GM12875 (cell line): ENCODE measurements around the gene OSCAR.

Experiments
- H3K4me3 ChIP-seq: one replicate; pipeline ENCODE4 v1.5.1; 2011; ENCODE audit warnings: low read depth, low read length, control low read depth
- CTCF ChIP-seq: IDR thresholded peaks from 2 replicates; pipeline ENCODE4 v1.5.1; 2011; ENCODE audit warnings: low read depth, mild to moderate bottlenecking, control low read depth, inconsistent platforms, low read length, moderate library complexity, borderline replicate concordance; ENCODE audit not compliant: insufficient read depth

The OSCAR gene

DNA sequence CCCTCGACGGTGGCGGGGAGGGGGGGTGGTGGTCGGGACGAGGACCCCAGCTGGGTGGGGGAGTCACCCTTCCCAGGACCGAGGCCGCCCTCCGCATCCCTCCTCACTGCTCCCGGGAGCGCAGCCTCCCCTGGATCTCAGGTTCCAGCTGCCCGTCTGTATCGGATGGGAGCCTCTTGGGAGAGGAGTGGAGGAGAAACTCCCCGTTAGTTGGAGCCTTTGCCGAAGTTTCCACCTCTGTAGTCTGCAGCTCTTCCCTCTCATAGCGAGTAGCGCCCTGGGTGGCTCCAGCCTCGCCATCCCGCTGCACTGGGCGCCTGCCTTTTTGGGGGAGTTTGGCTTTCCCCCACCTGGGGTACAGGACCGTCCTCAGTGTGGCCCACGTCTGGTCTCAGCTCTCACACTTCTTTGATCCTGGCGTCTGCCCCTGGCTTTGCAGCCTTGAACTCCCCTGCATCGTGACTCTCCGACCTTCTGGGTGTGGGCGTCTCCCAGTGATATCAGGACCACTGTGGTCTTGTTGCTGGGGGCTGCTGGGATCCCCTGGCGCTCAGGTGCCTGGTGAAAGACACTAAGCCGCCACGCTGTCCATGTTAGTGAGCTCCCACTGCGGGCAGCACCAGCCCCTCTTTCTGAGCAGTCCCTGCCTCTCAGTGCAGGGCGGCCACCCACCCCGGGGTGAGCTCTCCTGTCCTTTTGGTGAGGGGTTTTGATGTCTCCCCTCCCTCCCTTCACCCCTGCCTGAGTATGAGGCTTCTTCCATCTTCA, 38.1 kb upstream of the OSCAR start:
- TF ChIP-seq CTCF, result no peak
- H3K4me3 ChIP-seq, result peak overlapping the region; percentile 89

- no peak for TF ChIP-seq CTCF
- H3K4me3 ChIP-seq, result peak within 1 kb of the TSS; percentile 89
These were observed 37.3 kb upstream of the OSCAR start, which contains the start of gene CNOT3 for GRCh38 chr19:54137699-54138488. Gene CNOT3, plus strand, starts transcription at chr19:54137762. Its CDS starts 5,217 bp downstream, at chr19:54142979.

GRCh38 chr19:54136864-54137698, 36.5 kb upstream of the OSCAR start:
- peak overlapping the region; percentile 89 for H3K4me3 ChIP-seq
- no peak for TF ChIP-seq CTCF

GRCh38 chr19:54136086-54136863, 35.7 kb upstream of the OSCAR start:
- peak overlapping the region; percentile 41 for H3K4me3 ChIP-seq
- TF ChIP-seq CTCF, result no peak

DNA sequence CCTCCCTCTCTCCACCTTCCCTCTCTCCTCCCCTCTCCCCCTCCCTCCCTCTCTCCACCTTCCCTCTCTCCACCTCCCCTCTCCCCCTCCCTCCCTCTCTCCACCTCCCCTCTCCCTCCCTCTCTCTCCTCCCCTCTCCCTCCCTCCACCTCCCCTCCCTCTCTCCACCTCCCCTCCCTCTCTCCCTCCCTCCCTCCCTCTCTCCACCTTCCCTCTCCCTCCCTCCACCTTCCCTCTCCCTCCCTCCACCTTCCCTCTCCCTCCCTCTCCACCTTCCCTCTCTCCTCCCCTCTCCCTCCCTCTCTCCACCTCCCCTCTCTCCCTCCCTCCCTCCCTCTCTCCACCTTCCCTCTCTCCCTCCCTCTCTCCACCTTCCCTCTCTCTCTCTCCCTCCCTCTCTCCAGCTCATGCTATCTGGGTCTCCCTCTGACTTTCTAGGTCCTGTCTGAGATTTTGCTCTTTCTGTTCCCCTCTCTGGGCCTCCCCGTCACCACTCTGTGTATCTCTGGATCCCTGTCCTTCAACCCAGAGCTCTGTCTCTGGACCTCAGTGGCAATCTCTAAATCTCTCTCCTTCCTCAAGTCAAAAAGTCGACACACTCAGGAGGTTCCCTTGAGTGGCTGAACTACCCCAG, 33.5 kb upstream of the OSCAR start:
- H3K4me3 ChIP-seq, result no peak overlapping the region
- no peak for TF ChIP-seq CTCF
